Body of pancreas (tissue), 4 donors: ENCODE data around the gene ENTREP3.

Experiments
- CTCF ChIP-seq, 7 experiments: fragments of 450-650 bp in 4 of 7; fragments of 200-600 bp in 3 of 7; sonication (generic) in 3 of 7; IDR thresholded peaks; one replicate each; pipeline ENCODE4 v1.5.1; 2016 to 2019; ENCODE audit warnings: antibody characterized with exemption in 7 of 7
- POLR2A ChIP-seq, 3 donors: fragments of 450-650 bp; IDR thresholded peaks; one replicate each; pipeline ENCODE4 v1.6.1; 2016; ENCODE audit warnings: antibody characterized with exemption in 3 of 3, mild to moderate bottlenecking in 2 of 3

- TF ChIP-seq POLR2A (IDR thresholded peaks at IDR 0.05), result no peak
- TF ChIP-seq CTCF (IDR thresholded peaks at IDR 0.05), result no peak
Observed at GRCh38 chr1:155253208-155253607, 2.1 kb downstream of the ENTREP3 start.
